DMS53 treated with DMSO at 0.1 percent for 48 hours (cell line): Measurements from ENCODE around the gene TLR5.

ENCODE experiments used
- DNase-seq: peaks from one replicate; lab custom pipeline; 2025; ENCODE audit not compliant: unreplicated experiment; lab: John Stamatoyannopoulos, UW

TLR5 gene

GRCh38 chr1:223110952-223111351 lies 32.1 kb downstream of the TLR5 start:
- no peak for DNase-seq

GRCh38 chr1:223109581-223110026 lies 33.4 kb downstream of the TLR5 start:
- peak; percentile 44 for DNase-seq

- no peak for DNase-seq
Measured at GRCh38 chr1:223106856-223107255, 36.2 kb downstream of the TLR5 start.

- DNase-seq, result no peak
Measured at GRCh38 chr1:223105568-223105967, 37.5 kb downstream of the TLR5 start.

- peak; percentile 84 for DNase-seq
Measured at GRCh38 chr1:223102797-223103533, 40.1 kb downstream of the TLR5 start.

GRCh38 chr1:223097713-223098112 lies 45.3 kb downstream of the TLR5 start:
- no peak for DNase-seq

GRCh38 chr1:223095870-223096269 lies 47.2 kb downstream of the TLR5 start:
- no peak for DNase-seq

- DNase-seq, result no peak
Measured at GRCh38 chr1:223091896-223092295, 51.2 kb downstream of the TLR5 start.

- no peak for DNase-seq
Measured at GRCh38 chr1:223089250-223089649, 53.8 kb downstream of the TLR5 start.

- no peak for DNase-seq
Measured at GRCh38 chr1:223088713-223089240, 54.3 kb downstream of the TLR5 start.

- no peak for DNase-seq
Measured at GRCh38 chr1:223087291-223088255, 55.5 kb downstream of the TLR5 start.

GRCh38 chr1:223084464-223084866 lies 58.6 kb downstream of the TLR5 start:
- no peak for DNase-seq

GRCh38 chr1:223083831-223084230 lies 59.2 kb downstream of the TLR5 start:
- no peak for DNase-seq

- no peak for DNase-seq
Measured at GRCh38 chr1:223082914-223083313, 60.1 kb downstream of the TLR5 start.

GRCh38 chr1:223081181-223081994 lies 61.7 kb downstream of the TLR5 start:
- DNase-seq, result peak; percentile 90

- DNase-seq, result no peak
Measured at GRCh38 chr1:223079498-223079897, 63.5 kb downstream of the TLR5 start.

GRCh38 chr1:223077247-223077833 lies 65.7 kb downstream of the TLR5 start:
- DNase-seq, result no peak

- no peak for DNase-seq
Measured at GRCh38 chr1:223076362-223076761, 66.7 kb downstream of the TLR5 start.

GRCh38 chr1:223075834-223076233 lies 67.2 kb downstream of the TLR5 start:
- no peak for DNase-seq
